ENCODE results near the gene RANBP3.
"Not testable (repeated sequence)": the region's sequence is repeated elsewhere in the genome, so short reads cannot be mapped to it uniquely, and the experiment has no call there.

RANBP3 gene

DNA sequence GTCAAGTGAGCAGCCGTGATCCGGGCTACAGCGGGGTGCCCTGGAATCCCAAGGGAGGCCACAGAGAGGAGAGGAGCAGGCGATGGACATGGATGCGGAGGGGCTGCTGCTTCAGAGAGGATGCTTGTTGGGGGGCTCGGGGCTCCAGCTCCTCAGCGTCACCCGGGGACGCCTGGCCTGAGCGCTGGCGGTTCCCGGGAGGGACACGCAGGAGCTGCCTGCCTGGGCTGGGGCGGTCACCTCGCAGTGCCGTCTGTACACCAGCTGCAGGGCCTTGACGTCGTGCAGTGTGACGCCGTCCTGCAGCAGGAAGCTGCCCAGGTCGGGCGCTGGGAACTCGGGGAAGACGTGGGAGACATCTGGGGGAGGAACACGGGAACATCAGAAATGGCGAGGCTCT lies 29.9 kb upstream of the RANBP3 start:
- no peak for DNase-seq (ENCODE audit: low read depth in 3 of 3)

- DNase-seq (ENCODE audit: low read depth in 3 of 3) = no peak
These were observed 29.0 kb upstream of the RANBP3 start for GRCh38 chr19:6006896-6007295.

DNA sequence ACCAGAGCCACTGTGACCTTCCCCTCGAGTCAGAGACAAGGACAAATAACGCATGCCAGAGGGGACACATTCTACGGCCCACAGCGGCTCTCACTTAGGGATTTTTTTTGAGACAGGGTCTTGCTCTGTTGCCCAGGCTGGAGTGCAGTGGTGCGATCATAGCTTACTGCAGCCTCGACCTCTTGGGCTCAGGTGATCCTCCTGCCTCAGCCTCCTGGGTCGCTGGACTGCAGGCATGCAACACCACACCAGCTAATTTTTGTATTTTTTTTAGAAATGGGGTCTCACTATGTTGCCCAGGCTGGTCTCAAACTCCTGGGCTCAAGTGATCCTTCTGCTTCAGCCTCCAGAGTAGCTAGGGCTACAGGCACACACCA lies 28.1 kb upstream of the RANBP3 start:
- not testable (repeated sequence) for DNase-seq (ENCODE audit: low read depth in 3 of 3)

DNA sequence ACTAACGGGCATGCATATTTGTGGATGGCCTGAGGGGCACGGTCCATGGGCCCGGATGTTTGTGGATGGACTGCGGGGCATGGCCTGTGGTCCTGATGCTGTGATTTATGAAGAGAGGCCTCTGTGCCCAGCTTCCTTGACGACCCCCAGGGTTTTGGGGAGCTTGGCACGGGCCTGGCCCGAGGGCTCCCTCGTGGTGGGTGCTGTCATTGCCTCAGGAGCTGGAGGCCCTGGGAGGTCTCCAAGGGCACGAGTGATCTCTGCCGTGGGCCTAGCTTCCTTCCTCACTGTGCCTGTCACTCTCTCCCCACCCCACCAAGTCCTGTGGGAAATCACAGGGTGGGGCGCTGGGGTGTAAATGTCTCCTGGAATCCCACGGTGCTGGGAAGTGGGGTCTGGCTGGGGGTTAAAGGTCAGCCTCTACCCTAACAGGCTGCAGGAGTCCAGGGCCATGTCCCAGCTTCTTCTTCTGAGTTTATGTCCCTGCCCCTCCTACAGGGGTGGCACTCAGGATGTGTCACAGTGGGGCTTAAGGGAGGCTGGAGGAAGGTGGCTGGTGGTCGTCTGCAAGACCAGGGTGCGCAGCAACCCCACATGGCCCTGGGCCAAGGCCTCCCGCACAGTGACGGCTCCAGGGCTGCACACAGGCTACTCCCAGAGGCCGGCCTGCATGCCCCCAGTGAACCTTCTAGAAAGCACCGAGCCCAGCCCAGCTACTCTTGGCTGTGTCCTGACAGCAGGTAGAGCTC lies 27.6 kb upstream of the RANBP3 start:
- DNase-seq (ENCODE audit: low read depth in 3 of 3) = no peak

- DNase-seq (ENCODE audit: low read depth in 3 of 3) = no peak
These were observed 26.0 kb upstream of the RANBP3 start for GRCh38 chr19:6003976-6004375.

DNA sequence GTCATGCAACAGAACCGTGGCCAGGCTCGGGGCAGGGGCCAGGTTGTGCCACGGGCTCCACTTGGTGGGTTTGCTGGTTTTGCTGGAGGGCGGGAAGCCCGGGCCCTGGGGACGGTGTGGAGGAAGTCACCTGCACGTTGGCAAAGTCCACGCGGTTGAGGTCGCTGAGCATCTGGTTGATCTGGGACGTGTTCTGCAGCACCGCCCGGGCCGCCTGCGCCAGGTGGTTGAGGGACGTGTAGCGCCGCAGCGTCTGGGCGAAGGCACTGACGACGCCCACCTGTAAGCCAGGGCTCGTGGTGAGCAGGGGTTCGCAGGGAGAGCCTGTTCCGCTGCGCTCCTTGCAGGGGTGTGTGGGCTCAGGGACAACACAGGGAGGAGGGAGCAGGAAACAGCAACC lies 24.7 kb upstream of the RANBP3 start:
- no peak for DNase-seq (ENCODE audit: low read depth in 3 of 3)

DNA sequence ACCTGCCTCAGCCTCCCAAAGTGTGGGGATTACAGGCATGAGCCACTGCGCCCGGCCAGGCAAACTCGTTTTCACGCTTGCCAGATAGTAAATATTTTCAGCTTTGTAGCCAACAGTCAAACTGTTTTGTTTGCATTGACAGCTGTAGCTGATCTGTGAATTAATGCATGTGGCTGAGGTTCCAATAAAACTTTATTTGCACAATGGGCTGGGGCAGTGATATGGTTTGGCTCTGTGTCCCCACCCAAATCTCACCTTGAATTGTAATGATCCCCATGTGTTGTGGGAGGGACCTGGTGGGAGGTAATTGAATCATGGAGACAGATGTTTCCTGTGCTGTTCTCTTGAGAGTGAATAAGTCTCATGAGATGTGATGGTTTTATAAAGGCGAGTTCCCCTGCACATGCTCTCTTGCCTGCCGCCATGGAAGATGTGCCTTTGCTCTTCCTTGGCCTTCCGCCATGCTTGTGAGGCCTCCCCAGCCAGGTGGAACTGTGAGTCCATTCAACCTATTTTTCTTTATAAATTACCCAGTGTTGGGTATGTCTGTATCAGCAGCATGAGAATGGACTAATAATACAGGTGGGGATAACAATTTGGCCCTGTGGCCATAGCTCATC lies 22.4 kb upstream of the RANBP3 start:
- DNase-seq (ENCODE audit: low read depth in 3 of 3) = no peak

GRCh38 chr19:5999693-6000092 lies 21.8 kb upstream of the RANBP3 start:
- DNase-seq (ENCODE audit: low read depth in 3 of 3) = no peak

DNA sequence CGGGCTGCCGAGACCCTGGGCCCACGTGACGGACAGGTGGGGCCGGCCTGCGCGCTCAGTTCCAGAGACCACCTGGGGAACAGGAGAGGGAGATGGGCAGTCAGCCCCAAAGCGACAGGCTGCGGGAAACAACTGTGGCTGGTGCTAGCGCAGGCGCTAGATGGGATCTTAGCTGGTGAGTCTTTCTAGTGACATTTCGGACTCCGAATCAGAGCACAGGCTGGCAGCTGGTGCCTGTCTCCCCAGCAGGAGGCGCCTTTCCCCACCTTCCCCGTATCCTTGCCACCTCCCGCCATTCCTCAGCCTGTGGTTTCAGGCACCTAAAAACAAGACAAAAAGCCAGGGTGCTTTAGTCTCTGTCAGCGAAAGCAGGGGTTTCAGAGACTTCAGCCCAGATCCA lies 19.4 kb upstream of the RANBP3 start:
- no peak for DNase-seq (ENCODE audit: low read depth in 3 of 3)

DNA sequence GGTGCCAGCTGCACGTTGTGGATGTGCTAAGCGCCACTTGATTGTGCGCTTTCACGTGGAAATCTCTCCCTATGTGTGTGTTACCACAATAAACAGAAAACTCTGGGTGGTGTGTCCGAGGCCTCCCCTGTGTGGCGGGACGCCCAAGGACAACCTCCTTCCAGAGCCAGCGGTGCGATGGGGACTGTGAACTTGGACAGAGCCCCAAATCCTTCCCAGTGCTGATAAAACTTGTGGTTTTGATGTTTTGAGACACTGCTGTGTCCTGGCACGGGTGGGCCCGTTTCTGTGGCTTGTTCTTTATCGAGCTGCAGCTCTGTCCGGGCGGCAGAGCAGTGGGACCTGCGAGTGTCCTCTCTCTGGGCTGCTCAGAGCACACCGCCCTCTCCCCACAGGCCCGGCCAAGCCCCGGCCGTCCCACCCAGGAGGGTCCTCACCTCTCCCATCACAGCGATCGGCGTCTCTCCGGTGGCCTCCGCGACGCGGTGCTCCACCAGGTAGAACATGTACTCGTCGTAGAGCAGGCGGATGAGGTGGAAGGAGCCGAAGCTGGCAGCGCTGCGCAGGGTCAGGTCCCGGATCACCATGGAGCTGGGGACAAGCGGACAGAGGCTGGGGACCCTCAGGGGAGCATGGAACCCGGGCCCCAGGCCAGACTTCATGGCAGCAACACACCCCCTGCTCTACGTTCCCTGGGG lies 18.8 kb upstream of the RANBP3 start:
- no peak for DNase-seq (ENCODE audit: low read depth in 3 of 3)

DNA sequence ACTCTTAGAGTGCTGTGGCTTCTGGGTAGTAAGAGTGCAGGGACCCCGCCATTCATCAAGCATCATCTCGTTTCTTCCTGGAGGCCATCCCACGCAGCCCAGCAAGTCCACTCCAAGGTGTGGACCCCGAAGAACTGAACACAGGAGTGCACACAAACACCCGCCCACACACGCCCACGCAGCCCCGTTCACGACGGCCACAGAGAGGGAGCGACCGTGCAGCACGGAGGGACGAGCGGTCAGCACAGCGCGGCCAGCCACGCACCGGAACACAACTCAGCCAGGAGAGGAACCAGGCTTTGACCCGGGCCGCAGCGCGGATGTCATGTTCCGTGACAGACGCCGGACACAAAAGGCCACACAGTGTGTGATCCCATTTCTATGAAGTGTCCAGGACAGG lies 18.2 kb upstream of the RANBP3 start:
- DNase-seq (ENCODE audit: low read depth in 3 of 3) = no peak

- no peak for DNase-seq (ENCODE audit: low read depth in 3 of 3)
These were observed 17.7 kb upstream of the RANBP3 start for GRCh38 chr19:5995606-5996005.

GRCh38 chr19:5994405-5995165 lies 16.6 kb upstream of the RANBP3 start:
- no peak for DNase-seq (ENCODE audit: low read depth in 3 of 3)

DNA sequence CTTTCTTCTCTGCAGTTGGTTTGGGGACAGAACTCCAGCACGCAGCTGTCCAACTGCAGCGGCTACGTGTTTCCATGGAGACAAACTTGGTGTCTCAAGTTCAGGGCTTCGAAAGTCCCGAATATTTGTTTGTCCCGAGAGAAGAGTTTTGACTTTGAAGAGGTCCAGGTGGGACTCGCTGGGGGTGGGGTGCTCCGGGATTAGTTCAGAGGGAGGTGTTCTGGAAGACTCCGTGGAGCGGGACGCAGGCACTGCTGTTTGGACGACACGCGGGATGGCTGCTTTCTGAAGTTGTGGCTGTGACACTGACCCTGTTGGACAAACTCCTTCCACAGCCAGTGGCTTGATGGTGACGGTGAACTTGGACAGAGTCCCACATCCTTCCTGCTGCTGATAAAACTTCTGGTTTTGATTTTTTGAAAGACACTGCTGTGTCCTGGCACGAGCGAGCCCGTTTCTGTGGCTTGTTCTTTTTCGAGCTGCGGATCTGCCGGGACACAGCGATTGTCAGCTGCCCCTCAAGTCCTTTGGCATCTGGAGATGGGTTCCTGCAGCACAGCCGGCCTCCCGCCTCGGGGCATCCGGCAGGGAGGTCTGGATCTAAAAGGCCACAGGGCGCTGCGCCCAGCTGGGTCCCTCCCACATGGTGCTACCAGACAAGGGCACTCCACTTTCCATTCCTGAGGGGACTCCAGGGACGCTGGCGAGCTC lies 15.9 kb upstream of the RANBP3 start:
- DNase-seq (ENCODE audit: low read depth in 3 of 3) = no peak

- no peak for DNase-seq (ENCODE audit: low read depth in 3 of 3)
These were observed 15.3 kb upstream of the RANBP3 start for GRCh38 chr19:5993201-5993600.

GRCh38 chr19:5992756-5993155 lies 14.8 kb upstream of the RANBP3 start:
- DNase-seq (ENCODE audit: low read depth in 3 of 3) = no peak

GRCh38 chr19:5991244-5991838 lies 13.4 kb upstream of the RANBP3 start:
- no peak for DNase-seq (ENCODE audit: low read depth in 3 of 3)

GRCh38 chr19:5990289-5990797 lies 12.4 kb upstream of the RANBP3 start:
- DNase-seq (ENCODE audit: low read depth in 3 of 3) = no peak

GRCh38 chr19:5989388-5990074 lies 11.6 kb upstream of the RANBP3 start:
- DNase-seq (ENCODE audit: low read depth in 3 of 3) = no peak

All from stimulated activated CD4-positive, alpha-beta T cell treated with anti-CD3 and anti-CD28 coated beads, TNF-alpha, amount 100 ng/mL, for 48 hours (primary cell).